Ishikawa (cell line): Measurements from ENCODE around the gene POLR2I.

Experiments used
- RAD21 ChIP-seq: IDR thresholded peaks from 2 replicates; pipeline ENCODE4 v1.6.1; 2012; ENCODE audit warnings: low read depth
- YY1 ChIP-seq: IDR thresholded peaks from 2 replicates; pipeline ENCODE4 v1.6.1; 2012; ENCODE audit warnings: low read depth

- TF ChIP-seq YY1 (no peak), RAD21 (no peak)
Measured at GRCh38 chr19:36120984-36121358, 6.3 kb upstream of the POLR2I start.
